Activated CD4-positive, alpha-beta T cell treated with anti-CD3 and anti-CD28 coated beads, Interleukin-2, Interleukin-4, amounts not matched to agents 100 ng/mL and 50 ng/mL, durations not matched to agents 16 hours and 8 hours (primary cell): ENCODE measurements around the gene DLG4.

ENCODE experiments used
- DNase-seq: peaks from one replicate; pipeline ENCODE4 v3.0.0-alpha.2; 2020; ENCODE audit warnings: low spot score

The DLG4 gene

GRCh38 chr17:7156342-7156940 lies 63.2 kb downstream of the DLG4 start:
- no peak for DNase-seq

GRCh38 chr17:7147772-7148171 lies 71.9 kb downstream of the DLG4 start:
- peak; percentile 22 for DNase-seq

GRCh38 chr17:7146115-7146514 lies 73.5 kb downstream of the DLG4 start:
- no peak for DNase-seq

GRCh38 chr17:7144213-7144612 lies 75.4 kb downstream of the DLG4 start:
- no peak for DNase-seq

DNA sequence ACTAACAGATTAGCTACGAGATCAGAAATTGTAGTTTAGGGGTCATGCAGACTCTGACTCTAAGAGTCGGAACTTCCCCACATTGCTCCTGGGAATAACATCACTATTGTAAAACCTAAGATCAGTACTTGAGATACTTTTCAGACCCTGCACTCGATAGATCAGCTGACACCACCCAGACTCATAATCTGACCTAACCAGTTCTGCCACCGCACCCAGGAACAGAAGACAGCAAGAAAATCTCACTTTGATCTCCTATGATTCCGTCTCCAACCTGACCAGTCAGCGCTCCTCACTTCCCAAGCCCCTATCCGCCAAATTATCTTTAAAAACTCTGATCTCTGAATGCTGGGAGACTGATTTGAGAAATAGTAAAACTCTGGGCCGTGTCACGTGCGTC lies 77.8 kb downstream of the DLG4 start:
- DNase-seq = no peak

GRCh38 chr17:7139400-7139799 lies 80.2 kb downstream of the DLG4 start:
- no peak for DNase-seq

DNA sequence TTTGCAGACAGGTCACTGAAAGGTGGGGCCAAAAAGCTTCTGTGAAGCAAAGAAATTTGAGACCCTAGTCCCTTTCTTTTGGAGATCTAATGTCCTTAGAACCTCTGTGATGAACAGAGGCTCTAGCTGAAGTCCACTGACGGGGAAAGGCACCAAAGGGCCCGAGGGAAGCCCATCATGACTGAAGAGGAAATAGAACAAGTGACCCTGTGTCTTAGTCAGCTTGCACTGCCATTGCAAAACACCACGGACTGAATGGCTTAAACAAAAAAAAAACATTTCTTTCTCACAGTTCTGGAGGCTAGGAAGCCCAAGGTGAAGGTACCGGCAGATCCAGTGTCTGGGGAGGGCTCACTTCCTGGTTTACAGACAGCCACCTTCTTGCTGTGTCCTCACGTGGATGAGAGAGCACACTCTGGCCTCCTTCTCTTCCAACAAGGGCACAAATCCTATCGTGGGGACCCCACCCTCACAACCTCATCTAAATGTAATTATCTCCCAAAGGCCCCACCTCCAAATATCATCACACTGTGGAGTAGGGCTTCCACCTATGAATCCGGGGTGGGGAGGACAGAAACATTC lies 80.7 kb downstream of the DLG4 start:
- DNase-seq = no peak

DNA sequence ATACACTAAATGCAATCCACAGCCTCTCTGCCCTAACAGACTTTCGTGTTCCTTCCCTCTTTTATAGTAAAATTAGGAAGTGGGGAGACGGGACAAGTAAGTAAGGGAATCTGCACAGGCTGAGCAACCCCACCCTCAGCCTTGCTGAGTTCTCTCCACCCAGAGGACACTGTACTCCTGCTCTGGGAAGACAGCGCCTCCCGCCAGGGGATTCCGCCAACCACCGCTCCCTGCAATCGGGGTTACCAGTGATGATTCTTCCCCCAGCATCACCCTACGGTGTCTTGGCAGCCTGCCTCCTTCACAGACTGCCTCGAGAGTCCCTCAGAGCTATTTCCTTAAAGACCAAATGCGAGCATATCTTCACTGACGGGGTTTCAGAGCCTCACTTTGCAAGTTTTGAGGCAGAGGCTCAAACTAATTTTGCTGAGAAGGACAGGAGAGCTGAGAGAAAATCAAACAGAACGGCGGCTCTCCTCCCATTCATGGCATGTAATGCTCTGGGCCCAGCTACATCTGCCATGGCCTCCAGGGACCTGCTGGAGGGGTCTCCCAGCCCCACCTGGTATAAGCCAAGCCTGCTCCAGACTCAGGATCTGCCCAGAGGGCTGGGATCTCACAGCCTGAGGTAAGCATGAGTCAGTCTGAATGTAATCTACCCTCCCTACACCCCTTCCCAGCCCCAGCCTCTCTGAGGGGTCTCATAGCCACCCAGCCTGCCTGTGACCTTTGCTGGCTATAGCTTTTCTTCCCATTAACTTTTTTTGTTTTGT lies 82.3 kb downstream of the DLG4 start:
- no peak for DNase-seq
